Suprapubic skin (tissue), 3 donors: ENCODE data around the gene LRRC46.

Experiments used
- CTCF ChIP-seq, 2 donors: fragments of 200-600 bp in 1 of 2; fragments of 450-650 bp in 1 of 2; sonication (generic) in 1 of 2; IDR thresholded peaks; one replicate each; pipeline ENCODE4 v1.5.1; 2016 to 2019; ENCODE audit warnings: antibody characterized with exemption in 2 of 2, mild to moderate bottlenecking in 1 of 2, moderate library complexity in 1 of 2
- POLR2A ChIP-seq, 2 donors: fragments of 450-650 bp; IDR thresholded peaks; one replicate each; pipeline ENCODE4 v1.6.1; 2017; ENCODE audit warnings: antibody characterized with exemption in 2 of 2, mild to moderate bottlenecking in 2 of 2, moderate library complexity in 2 of 2

GRCh38 chr17:47872651-47873161 is 41.2 kb downstream of the LRRC46 start:
- no peak for TF ChIP-seq CTCF (IDR thresholded peaks at IDR 0.05)
- no peak for TF ChIP-seq POLR2A (IDR thresholded peaks at IDR 0.05)
